IMR-90 (cell line): Measurements from ENCODE around the gene DCN.

Source experiments
- BHLHE40 ChIP-seq: fragments of 150-350 bp; IDR thresholded peaks from 2 replicates; pipeline ENCODE4 v1.6.1; 2016; ENCODE audit warnings: mild to moderate bottlenecking, low read depth, low read length
- CTCF ChIP-seq: conservative IDR thresholded peaks from 2 replicates; pipeline ENCODE4 v1.5.1; 2012; ENCODE audit warnings: mild to moderate bottlenecking, low read depth, low read length, improper control_type of control experiment
- MXI1 ChIP-seq: IDR thresholded peaks from 2 replicates; pipeline ENCODE4 v1.6.1; 2012; ENCODE audit warnings: low read depth, mild to moderate bottlenecking, low read length, moderate library complexity, borderline replicate concordance
- NFE2L2 ChIP-seq: fragments of 150-350 bp; IDR thresholded peaks from 2 replicates; pipeline ENCODE4 v1.6.1; 2016; ENCODE audit warnings: low read depth, mild to moderate bottlenecking, low read length
- POLR2A ChIP-seq: IDR thresholded peaks from 2 replicates; pipeline ENCODE4 v1.6.1; 2012; ENCODE audit warnings: mild to moderate bottlenecking, low read depth, low read length
- RAD21 ChIP-seq: IDR thresholded peaks from 2 replicates; pipeline ENCODE4 v1.6.1; 2012; ENCODE audit warnings: low read length, improper control_type of control experiment
- USF2 ChIP-seq: fragments of 150-350 bp; IDR thresholded peaks from 2 replicates; pipeline ENCODE4 v1.6.1; 2017; ENCODE audit warnings: mild to moderate bottlenecking, antibody characterized with exemption, low read length, low read depth

GRCh38 chr12:91140026-91140931 lies 42.3 kb downstream of the DCN start:
- TF ChIP-seq CTCF (no peak), POLR2A (no peak), NFE2L2 (no peak), MXI1 (no peak), BHLHE40 (no peak), USF2 (no peak), RAD21 (no peak)
